GM19193 (cell line): ENCODE results near the gene CRTAC1.

ENCODE experiments used
- POLR2A ChIP-seq: IDR thresholded peaks from 4 replicates; pipeline ENCODE4 v1.6.1; 2011; ENCODE audit not compliant: insufficient read depth, insufficient read length; ENCODE audit errors: extremely low read depth

The CRTAC1 gene

DNA sequence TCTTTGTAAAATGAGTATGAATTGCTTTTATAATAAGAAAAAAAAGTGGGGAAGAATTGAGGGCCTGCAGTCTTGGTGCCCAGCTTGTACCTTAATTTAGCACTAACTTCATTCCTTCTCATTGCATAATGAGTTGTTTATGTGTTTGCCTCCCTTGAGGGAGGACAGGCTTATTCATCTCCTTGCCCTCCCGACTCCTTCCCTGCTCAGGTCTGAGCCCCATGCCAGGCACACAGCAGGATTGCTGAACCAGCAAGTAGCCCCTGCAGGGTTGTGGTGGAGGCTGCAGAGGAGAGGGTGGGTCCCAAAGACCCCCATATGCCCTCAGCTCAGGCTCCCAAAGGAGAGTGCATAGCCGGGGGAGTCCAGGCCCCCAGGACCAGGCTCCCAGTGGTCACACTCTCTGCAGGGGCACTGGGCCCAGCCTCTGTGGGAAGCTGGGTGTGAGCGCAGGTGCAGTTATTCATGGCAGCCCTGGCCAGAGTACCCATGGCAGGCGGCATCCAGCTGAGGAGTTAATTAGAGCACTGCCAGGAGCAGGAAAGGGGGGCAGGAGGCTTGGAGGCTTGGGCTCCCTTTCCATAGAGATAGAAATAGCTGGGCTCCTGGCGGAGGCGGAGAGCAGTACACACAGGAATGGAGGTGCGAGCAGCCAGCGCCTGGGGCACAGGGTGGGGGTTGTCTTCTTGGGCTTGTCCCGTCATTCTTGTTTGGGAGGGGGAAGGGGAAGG lies 208.9 kb downstream of the CRTAC1 start:
- no peak for TF ChIP-seq POLR2A

DNA sequence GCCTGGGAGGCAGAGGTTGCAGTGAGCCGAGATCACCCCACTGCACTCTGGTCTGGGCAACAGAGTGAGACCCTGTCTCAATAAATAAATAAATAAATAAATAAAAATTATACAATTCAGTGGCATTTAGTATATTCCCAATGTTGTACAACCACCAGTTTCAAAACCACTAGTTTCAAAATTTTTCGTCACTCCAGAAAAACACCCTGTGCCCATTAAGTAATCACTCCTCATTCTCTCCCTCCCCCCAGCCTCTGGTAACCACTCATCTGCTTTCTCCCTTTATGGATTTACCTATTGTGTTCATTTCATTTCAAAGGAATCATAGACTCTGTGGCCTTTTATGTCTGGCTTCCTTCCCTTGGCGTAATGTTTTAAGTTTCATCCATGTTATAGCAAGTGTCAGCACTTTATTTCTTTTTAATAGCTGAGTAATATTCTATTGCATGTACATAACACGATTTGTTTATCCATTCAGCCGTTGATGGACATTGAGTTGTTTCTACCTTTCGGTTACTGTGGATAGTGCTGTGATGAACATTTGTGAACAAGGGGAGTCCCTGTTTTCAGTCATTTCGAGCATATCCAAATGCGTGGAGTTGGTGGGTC lies 210.2 kb downstream of the CRTAC1 start:
- TF ChIP-seq POLR2A, result no peak

DNA sequence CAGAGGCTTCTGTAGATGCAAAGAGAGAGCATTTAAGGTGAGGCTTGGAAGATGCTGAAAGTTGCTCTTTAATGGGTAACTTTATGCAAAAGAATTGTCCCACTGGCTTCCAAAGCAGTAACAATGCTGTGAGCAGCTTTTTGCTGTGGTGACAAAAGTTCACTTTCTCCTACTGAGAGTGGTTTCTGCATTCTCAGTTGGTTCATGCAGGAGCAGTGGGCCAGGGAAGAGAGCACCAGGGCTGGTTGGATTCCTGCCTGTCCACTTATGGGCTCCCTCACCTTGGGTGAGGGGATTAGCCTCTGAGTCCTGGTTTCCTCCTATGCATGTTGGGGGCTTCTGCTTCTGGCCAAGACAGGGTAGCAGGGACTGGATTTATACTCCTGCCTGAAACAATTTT lies 211.8 kb downstream of the CRTAC1 start:
- TF ChIP-seq POLR2A, result no peak

DNA sequence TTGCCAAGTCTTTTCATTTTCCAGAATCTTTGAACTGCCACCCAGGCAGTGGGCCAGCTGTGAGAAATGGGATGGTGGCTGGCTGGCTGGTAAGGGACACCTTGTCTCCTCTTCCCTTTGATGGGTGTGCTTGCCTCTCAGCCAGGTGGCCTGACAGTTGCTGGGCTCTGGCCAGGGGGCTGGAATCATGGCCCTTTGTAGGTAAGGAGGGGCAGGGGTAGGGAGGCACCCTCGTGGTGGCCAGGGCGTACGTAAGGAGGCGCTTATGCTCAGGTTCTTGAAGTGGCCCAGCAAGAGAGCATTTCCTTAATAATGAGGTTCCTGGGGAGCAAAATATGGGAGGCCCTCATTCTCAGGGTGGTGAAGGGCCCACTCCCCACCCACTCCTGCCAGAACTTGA lies 213.8 kb downstream of the CRTAC1 start:
- TF ChIP-seq POLR2A, result no peak
